Activated naive CD4-positive, alpha-beta T cell treated with Interleukin-2 at 50 U/mL for 16 hours (primary cell): ENCODE data around the gene DPH7.
"Not testable (repeated sequence)": the region's sequence is repeated elsewhere in the genome, so short reads cannot be mapped to it uniquely, and the experiment has no call there.

ENCODE experiments used
- DNase-seq: peaks from one replicate; pipeline ENCODE4 v3.0.0-alpha.2; 2020

The DPH7 gene

DNA sequence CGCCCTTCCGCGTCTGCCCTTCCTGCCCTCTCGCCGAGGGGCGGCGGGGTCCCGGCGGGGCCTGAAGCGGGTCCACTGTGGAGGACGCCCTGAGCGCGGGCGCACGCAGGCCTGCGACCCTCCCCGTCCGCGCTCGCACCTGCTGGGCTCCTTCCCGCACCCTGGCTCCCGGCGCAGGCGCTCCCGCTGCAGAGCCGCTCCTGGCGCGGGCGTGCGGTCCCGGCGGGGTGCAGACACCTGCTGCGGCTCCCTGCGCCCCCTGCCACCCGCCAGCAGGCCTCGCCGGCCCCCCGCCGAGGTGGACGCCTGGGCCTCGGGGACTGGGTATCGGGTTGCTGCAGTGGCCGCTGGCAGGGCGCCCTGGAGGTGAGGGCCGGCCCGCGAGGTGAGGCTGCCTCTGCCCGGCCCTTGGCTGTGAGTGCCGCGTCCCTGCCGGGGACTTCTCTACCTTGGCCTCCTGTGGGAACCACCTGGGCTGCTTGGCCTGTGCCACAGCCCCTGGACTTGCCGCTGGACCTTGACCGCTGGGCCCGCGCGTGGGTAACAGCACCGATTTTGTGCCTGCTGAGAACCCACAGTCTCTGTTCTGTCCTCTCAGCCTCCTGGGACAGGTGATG, 27.4 kb upstream of the DPH7 start:
- no peak for DNase-seq

DNA sequence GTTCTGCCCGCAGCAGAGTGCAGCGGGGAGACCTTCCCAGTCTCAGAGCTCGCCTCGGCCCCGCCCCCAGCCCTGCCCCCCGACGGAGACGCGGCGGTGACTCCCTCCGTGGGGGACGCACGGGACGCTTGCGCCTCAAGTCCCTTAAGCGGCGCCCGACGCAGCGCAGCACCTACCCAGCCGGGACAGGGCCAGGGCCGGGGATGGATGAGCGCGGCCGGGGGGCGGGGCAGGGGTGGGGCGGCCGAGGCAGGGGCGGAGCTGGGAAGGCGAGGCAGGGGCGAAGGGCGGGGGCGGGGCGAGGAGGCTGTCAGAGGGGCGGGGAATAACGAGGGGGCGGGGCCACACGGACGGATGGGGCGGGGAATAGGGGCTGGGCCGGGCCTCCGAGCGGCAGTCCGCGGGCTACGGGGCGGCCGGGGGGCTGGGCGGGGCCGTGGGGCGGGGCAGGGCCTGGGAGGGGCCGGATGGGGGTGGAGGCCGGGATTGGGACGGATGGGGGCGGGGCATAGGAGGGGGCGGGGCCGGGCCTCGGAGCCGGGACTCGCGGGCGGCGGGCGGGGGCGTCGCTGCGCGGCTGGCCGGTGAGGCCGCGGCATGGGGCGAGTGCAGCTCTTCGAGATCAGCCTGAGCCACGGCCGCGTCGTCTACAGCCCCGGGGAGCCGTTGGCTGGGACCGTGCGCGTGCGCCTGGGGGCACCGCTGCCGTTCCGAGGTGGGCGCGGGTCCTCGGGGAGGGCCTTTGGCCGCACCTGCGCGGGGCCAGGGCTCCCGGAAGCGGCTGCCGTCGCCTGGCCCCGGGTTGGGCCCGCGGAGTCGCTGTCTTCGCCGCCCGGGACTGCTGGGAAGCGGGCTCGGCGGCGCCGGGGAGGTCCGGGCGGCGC, 26.6 kb upstream of the DPH7 start, which contains the start of gene ARRDC1:
Gene ARRDC1, plus strand, starts transcription at position 566 of the 884 bp plus-strand sequence. Its CDS starts 32 bp downstream, at position 598.
- DNase-seq: peak; percentile 92

DNA sequence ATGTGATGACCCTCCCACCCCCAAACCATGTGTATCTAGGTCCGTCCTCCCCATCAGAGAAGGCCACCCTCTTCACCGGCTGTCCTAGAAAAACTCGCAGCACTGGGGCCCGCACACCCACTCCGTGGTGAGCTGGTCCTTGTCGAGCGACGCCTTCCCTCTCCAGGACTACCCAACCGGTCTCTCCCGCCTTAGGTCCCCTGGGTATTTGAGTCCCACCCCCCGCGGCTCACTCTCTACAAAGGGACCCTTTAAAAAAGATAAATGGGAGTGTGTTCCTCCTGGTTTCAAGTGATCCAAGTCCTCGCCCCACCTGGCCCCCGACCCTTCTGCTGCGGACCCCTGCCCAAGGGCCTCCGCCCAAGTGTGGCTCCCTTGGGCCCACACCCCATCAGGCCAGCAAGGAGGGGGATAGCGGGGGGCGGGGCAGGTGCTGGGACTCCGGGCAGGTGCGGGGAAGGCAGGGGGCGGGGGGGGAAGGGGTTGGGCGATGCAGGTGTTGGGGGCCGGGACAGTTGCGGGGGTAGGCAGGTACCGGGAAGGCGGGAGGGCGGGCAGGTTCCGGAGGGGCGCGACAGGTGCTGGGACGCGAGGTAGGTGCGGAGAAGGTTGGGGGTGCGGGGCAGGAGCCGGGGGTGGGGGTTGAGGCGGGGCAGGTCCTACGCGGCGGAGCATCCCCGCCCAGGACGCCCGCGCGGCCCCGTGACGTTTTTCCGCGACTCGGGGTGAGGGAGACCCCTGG, 25.8 kb upstream of the DPH7 start:
- DNase-seq: no peak

GRCh38 chr9:137603879-137604278, 25.2 kb upstream of the DPH7 start:
- DNase-seq: no peak

- no peak for DNase-seq
Measured at GRCh38 chr9:137602661-137603060, 23.9 kb upstream of the DPH7 start.

DNA sequence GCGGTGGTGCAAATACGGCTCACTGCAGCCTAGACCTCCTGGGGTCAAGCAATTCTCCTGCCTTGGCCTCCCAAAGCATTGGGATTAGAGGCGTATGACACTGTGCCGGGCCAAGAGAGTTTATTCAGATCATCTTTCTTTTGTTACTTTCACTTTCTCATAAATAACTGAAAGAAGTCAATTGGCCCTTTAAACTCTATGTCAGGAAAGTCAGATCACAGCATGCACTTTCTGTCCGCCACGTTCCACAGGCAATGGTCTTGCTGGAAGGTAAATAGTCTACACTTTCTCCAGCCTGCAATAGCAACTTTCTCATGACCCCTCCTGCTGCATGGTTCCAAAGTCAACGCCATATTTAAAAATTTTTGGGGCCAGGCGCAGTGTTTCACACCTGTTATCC, 20.2 kb upstream of the DPH7 start:
- no peak for DNase-seq

GRCh38 chr9:137596577-137596976, 17.9 kb upstream of the DPH7 start:
- not testable (repeated sequence) for DNase-seq

DNA sequence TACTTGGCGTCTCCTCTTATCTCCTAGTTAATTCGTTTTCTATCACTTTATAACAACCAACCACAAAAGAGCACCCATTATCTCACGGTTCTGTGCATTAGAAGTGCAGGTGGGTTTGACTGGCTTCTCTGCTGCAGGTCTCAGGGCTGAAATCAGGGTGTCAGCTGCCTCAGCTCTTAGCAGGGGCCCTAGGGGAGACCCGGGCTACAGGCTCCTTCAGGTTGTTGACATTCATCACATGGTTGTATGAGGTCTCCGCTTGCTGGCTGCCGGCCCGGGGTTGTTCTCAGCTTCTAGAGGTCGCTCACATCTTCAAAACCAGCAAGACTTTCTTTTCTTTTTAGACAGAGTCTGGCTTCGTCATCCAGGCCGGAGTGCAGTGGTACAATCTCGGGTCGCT, 14.5 kb upstream of the DPH7 start:
- no peak for DNase-seq

GRCh38 chr9:137592767-137593166, 14.0 kb upstream of the DPH7 start:
- DNase-seq: no peak

- peak; percentile 88 for DNase-seq
Measured at GRCh38 chr9:137590469-137591383, 12.0 kb upstream of the DPH7 start, which contains the start of gene ZMYND19. ZMYND19 (minus strand) TSS chr9:137590512; CDS start chr9:137590263, 249 bp downstream.

GRCh38 chr9:137590123-137590468, 11.4 kb upstream of the DPH7 start:
- DNase-seq: no peak

DNA sequence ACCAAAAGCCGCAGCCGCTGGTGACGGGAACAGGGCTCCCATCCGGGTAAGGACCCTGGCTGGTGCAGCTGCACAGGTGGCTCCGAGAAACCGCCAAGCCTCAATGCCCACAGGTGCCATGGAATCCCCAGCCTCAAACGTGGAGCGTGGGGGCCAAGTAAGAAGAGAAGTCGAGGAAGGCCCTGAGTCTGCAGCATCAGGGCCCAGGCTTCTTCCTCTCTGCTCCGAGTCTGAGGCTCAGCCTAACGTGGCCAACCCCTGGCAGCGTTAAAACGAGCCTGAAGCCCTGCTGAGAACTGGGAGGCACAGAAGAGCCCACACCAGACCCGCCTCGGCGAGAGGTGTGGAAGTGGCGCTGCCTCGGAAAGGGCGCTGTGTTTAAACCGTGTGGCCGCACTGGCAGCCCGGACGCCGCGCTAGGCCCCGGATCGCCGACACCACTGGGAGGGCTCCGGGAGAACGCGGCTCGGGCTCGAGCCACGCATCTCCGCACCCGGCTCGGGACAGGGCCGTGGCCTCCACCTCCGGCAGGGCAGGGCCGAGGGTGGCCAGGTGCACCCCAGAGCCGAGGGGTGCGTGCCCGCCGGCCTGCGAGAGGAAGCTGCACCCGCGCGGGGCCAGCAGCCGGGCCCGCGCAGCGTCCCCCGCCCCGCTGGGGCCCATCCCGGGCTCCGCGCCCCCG, 10.9 kb upstream of the DPH7 start:
- DNase-seq: no peak

DNA sequence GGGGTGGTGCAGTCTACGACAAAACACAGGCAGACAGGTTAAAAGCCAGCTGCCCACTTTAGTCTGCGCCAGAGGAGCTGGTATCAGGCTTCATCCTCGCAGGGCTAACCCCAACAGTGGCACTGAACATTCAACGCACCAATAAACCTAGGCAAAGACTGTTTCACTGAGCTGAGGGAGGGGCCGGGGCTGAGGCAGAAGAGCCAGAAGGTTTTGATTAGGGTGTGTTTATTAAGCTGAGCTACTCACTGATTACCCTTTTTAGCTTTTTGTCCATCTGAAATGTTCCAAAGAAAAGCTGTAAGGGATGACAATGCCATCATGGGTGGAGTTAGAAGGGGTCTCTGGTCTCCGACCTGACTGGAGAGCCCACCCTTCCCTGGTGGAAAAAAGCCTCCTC, 10.2 kb upstream of the DPH7 start:
- no peak for DNase-seq

- no peak for DNase-seq
Measured at GRCh38 chr9:137588311-137588710, 9.6 kb upstream of the DPH7 start.

GRCh38 chr9:137586854-137587253, 8.1 kb upstream of the DPH7 start:
- DNase-seq: no peak

GRCh38 chr9:137583957-137584356, 5.2 kb upstream of the DPH7 start:
- DNase-seq: no peak

- no peak for DNase-seq
Measured at GRCh38 chr9:137583347-137583746, 4.6 kb upstream of the DPH7 start.

DNA sequence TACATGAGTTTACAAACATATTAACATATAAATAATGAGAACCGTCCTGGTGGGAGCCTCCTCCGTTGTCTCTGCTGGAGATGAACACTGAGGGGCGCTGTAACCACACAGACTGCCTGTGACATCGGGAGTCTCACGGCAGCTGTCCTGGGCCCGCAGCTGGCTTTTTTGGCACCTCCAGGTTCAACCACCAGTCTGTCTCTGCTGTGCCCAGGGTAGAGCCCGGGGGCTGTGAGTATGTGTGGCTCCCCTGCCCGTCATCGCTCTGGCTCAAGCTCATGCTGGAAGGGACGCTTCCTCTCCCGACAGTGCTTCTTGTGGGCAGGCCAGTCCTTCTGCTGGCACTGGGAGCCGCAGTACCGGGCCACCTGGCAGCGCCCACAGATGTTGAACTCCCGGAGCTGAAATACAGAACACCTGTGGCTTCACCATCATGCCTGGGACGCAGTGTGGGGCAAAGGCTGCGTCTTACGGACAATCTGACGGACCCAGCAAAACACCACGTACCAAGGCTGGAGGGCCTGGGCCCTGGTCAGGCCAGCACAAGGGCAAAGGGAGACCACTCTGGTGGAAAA, 3.6 kb upstream of the DPH7 start:
- DNase-seq: no peak

DNA sequence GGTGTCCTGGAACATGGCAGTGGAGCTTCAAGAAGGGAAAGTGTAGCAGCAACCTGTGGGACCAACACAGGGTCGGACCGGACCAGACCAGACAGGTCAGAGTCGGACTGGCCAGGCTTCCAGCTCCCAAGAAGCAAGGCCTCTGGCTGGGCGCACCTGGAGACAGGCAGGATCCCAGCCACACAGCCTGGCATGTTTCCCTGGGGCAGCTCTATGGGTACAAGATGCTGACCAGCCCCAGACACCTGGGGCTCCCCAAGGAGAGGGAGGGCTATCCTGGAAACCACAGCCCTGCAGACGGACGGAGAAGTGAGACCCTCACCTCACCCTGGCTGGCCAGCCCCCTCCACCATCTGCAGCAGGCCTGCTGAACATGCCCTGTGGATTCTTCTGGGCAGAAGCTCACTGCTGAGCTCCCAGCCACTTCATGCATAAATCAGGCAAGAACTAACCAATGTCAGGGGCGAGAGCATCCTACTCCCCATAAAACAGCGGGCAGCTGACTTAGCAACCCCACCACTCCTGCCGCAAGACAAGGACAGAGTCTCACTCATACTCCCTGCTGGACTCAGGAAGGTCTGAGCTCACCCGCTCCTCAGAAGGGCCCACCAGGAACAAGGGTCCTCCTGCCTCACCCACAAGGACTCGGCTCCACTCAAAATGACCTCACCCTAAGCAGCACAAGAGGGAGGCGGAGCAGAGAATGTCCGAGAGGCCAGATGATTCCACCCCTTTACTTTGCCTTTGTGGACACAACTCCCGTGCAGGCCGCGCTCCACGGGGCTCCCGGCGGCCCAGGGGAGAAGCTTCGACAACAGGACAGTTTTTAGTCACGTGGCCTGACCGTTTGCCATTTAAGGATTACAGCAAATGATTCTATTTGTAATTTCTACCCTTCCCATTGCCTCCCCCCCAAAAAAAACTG, 2.9 kb upstream of the DPH7 start:
- no peak for DNase-seq

DNA sequence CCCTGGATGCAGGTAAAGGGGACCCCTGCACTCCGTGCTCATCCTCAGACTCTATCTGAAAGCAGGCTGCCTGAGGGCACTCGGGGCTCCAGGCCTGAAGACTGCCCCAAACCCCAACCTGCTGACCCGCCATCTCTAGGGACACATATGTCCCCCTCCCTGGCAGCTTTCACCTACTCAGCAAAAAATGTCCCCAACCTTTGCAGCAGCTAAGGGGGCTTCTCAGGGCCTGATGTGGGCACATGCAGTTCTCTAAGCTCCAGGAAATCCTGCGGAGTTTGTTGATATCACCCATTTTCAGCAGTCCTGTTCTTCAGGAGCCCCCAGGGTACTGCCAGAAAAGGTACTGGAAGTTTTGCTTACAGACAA, 2.2 kb upstream of the DPH7 start:
- no peak for DNase-seq
